K562 (cell line): Measurements from ENCODE around the gene EVI5L.

Experiments used
- CHD4 ChIP-seq: fragments of 200-600 bp; sonication (generic); IDR thresholded peaks from 3 replicates; pipeline ENCODE4 v1.6.1; 2012; ENCODE audit warnings: low read depth, mild to moderate bottlenecking, mixed read lengths, low read length, inconsistent platforms; ENCODE audit not compliant: insufficient read depth, insufficient replicate concordance, poor library complexity, severe bottlenecking
- ETV5 ChIP-seq: sonication (generic); formaldehyde crosslinking; IDR thresholded peaks from 2 replicates; pipeline ENCODE4 v1.4.0; 2020; ENCODE audit warnings: low read depth, mild to moderate bottlenecking, missing genetic modification reagents
- GTF2E2 ChIP-seq: fragments of 200-800 bp; sonication (Bioruptor generic); IDR thresholded peaks from 2 replicates; pipeline ENCODE4 v1.6.1; 2016; ENCODE audit warnings: missing genetic modification characterization, missing compliant biosample characterization
- MAFF ChIP-seq: IDR thresholded peaks from 2 replicates; pipeline ENCODE4 v1.6.1; 2012; ENCODE audit warnings: low read length, improper control_type of control experiment
- POLR2A ChIP-seq: fragments of 450-650 bp; conservative IDR thresholded peaks from 2 replicates; pipeline ENCODE4 v1.6.1; 2016
- POLR2AphosphoS5 ChIP-seq: IDR thresholded peaks from 2 replicates; pipeline ENCODE4 v1.6.1; 2011; ENCODE audit warnings: mild to moderate bottlenecking, low read depth, low read length, moderate library complexity; ENCODE audit not compliant: control insufficient read depth, insufficient read depth
- SREBF1 ChIP-seq: fragments of 150-350 bp; IDR thresholded peaks from 2 replicates; pipeline ENCODE4 v1.6.1; 2014; ENCODE audit warnings: antibody characterized with exemption, low read depth, low read length, borderline replicate concordance
- TCF3 ChIP-seq: sonication (generic); formaldehyde crosslinking; IDR thresholded peaks from 2 replicates; pipeline ENCODE4 v1.4.0; 2020; ENCODE audit warnings: mild to moderate bottlenecking, missing genetic modification reagents
- ZNF23 ChIP-seq: fragments of 250-450 bp; sonication (Bioruptor Pico); IDR thresholded peaks from 2 replicates; pipeline ENCODE4 v1.4.0; 2020; ENCODE audit warnings: mild to moderate bottlenecking
- ZNF384 ChIP-seq: IDR thresholded peaks from 2 replicates; pipeline ENCODE4 v1.6.1; 2012; ENCODE audit warnings: low read depth, low read length, improper control_type of control experiment
- TF ChIP-seq, protein P1 (sequence below), 3 experiments: IDR thresholded peaks in 2 of 3; conservative IDR thresholded peaks in 1 of 3; 2 replicates each; pipeline ENCODE4 v1.5.1; 2011 to 2012; ENCODE audit warnings: low read length in 3 of 3, mild to moderate bottlenecking in 3 of 3, control low read depth in 2 of 3, improper control_type of control experiment in 1 of 3, inconsistent platforms in 1 of 3, low read depth in 1 of 3, mixed read lengths in 1 of 3, moderate library complexity in 1 of 3; ENCODE audit not compliant: insufficient read depth in 2 of 3
- TF ChIP-seq, protein P2 (sequence below), 2 experiments: fragments of 450-650 bp; formaldehyde crosslinking in 1 of 2; IDR thresholded peaks; 2 replicates each; pipeline versions ENCODE4 v1.4.0 to v1.6.1; 2014 to 2020; ENCODE audit warnings: mild to moderate bottlenecking in 2 of 2, borderline replicate concordance in 1 of 2, low read depth in 1 of 2
- TF ChIP-seq, protein P3 (sequence below): sonication (generic); formaldehyde crosslinking; IDR thresholded peaks from 2 replicates; pipeline ENCODE4 v1.8.0; 2023; ENCODE audit warnings: mild to moderate bottlenecking, missing genetic modification reagents
- TF ChIP-seq, protein P4 (sequence below): sonication (generic); formaldehyde crosslinking; IDR thresholded peaks from 2 replicates; pipeline ENCODE4 v1.8.1; 2022; ENCODE audit warnings: missing genetic modification reagents

DNA sequence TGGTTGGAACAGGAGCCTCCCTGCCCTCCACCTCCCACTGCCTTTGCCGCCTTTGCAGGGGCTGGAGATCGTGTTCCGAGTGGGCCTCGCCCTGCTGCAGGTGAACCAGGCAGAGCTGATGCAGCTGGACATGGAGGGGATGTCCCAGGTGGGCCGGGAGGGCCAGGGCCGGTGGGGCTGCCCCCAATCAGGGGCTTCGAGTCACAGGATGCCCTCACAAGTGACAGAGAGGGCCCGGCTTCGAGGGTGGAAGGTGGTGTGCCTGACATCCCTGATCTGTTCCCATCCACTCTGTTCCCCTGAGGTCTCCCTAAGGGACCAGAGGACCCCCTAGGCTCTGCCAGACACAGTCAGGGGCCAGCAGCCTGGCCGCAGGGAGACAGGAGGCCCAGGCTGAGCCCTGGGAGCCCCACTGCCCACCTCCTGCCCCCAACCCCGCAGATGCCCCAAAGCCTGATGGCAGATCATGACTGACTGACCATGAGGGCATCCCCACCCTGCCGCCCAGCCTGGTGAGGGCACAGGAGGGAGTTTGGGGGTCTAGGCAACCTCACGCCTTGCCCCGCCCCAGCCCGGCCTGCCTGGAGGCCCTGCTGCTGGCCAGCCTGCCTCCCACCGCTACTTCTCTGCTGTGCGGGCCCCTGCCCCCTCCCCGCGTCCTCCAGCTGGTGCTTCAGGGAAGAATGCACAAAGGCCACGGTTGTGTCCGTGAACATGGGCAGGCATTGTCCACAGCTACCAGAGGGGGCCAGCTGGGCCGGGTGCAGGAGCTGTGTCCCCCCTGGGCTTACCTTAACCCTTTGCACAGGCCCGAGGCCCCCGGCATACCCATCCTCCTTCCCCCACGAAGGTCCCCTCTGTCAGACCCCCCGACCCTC, 21.8 kb downstream of the EVI5L start:
- no peak for TF ChIP-seq CHD4
- TF ChIP-seq POLR2AphosphoS5 = no peak
- TF ChIP-seq MAFF = no peak
- no peak for TF ChIP-seq ETV5 (CRISPR knock-in tag)
- no peak for TF ChIP-seq ZNF384
- TF ChIP-seq, protein P1, sequence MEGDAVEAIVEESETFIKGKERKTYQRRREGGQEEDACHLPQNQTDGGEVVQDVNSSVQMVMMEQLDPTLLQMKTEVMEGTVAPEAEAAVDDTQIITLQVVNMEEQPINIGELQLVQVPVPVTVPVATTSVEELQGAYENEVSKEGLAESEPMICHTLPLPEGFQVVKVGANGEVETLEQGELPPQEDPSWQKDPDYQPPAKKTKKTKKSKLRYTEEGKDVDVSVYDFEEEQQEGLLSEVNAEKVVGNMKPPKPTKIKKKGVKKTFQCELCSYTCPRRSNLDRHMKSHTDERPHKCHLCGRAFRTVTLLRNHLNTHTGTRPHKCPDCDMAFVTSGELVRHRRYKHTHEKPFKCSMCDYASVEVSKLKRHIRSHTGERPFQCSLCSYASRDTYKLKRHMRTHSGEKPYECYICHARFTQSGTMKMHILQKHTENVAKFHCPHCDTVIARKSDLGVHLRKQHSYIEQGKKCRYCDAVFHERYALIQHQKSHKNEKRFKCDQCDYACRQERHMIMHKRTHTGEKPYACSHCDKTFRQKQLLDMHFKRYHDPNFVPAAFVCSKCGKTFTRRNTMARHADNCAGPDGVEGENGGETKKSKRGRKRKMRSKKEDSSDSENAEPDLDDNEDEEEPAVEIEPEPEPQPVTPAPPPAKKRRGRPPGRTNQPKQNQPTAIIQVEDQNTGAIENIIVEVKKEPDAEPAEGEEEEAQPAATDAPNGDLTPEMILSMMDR (IDR thresholded peaks at IDR 0.05 in 2 of 3, conservative IDR thresholded peaks at IDR 0.05 in 1 of 3; ENCODE audit: insufficient read depth in 2 of 3, low read depth in 1 of 3, low read length in 3 of 3) = no peak
- TF ChIP-seq ZNF23 (CRISPR knock-in tag) = no peak
- no peak for TF ChIP-seq SREBF1
- TF ChIP-seq, protein P2, sequence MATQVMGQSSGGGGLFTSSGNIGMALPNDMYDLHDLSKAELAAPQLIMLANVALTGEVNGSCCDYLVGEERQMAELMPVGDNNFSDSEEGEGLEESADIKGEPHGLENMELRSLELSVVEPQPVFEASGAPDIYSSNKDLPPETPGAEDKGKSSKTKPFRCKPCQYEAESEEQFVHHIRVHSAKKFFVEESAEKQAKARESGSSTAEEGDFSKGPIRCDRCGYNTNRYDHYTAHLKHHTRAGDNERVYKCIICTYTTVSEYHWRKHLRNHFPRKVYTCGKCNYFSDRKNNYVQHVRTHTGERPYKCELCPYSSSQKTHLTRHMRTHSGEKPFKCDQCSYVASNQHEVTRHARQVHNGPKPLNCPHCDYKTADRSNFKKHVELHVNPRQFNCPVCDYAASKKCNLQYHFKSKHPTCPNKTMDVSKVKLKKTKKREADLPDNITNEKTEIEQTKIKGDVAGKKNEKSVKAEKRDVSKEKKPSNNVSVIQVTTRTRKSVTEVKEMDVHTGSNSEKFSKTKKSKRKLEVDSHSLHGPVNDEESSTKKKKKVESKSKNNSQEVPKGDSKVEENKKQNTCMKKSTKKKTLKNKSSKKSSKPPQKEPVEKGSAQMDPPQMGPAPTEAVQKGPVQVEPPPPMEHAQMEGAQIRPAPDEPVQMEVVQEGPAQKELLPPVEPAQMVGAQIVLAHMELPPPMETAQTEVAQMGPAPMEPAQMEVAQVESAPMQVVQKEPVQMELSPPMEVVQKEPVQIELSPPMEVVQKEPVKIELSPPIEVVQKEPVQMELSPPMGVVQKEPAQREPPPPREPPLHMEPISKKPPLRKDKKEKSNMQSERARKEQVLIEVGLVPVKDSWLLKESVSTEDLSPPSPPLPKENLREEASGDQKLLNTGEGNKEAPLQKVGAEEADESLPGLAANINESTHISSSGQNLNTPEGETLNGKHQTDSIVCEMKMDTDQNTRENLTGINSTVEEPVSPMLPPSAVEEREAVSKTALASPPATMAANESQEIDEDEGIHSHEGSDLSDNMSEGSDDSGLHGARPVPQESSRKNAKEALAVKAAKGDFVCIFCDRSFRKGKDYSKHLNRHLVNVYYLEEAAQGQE (IDR thresholded peaks at IDR 0.05; ENCODE audit: borderline replicate concordance) = no peak
- TF ChIP-seq, protein P2 (CRISPR knock-in tag; IDR thresholded peaks at IDR 0.05; ENCODE audit: low read depth) = no peak
- TF ChIP-seq, protein P3, sequence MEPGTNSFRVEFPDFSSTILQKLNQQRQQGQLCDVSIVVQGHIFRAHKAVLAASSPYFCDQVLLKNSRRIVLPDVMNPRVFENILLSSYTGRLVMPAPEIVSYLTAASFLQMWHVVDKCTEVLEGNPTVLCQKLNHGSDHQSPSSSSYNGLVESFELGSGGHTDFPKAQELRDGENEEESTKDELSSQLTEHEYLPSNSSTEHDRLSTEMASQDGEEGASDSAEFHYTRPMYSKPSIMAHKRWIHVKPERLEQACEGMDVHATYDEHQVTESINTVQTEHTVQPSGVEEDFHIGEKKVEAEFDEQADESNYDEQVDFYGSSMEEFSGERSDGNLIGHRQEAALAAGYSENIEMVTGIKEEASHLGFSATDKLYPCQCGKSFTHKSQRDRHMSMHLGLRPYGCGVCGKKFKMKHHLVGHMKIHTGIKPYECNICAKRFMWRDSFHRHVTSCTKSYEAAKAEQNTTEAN (CRISPR knock-in tag) = no peak
- TF ChIP-seq POLR2A = no peak
- TF ChIP-seq, protein P4, sequence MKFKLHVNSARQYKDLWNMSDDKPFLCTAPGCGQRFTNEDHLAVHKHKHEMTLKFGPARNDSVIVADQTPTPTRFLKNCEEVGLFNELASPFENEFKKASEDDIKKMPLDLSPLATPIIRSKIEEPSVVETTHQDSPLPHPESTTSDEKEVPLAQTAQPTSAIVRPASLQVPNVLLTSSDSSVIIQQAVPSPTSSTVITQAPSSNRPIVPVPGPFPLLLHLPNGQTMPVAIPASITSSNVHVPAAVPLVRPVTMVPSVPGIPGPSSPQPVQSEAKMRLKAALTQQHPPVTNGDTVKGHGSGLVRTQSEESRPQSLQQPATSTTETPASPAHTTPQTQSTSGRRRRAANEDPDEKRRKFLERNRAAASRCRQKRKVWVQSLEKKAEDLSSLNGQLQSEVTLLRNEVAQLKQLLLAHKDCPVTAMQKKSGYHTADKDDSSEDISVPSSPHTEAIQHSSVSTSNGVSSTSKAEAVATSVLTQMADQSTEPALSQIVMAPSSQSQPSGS (CRISPR knock-in tag) = no peak
- no peak for TF ChIP-seq TCF3 (CRISPR knock-in tag)
- no peak for TF ChIP-seq GTF2E2 (tag)
